GF-D8 (cell line): Measurements from ENCODE around the gene ATG9B.
"Not testable (repeated sequence)": the region's sequence is repeated elsewhere in the genome, so short reads cannot be mapped to it uniquely, and the experiment has no call there.

Source experiments
- DNase-seq: peaks from one replicate; lab custom pipeline; 2025; lab: John Stamatoyannopoulos, UW

Gene ATG9B

GRCh38 chr7:151035902-151036301 is 11.6 kb upstream of the ATG9B start:
- DNase-seq: no peak

GRCh38 chr7:151035026-151035717 is 10.9 kb upstream of the ATG9B start:
- no peak for DNase-seq

- no peak for DNase-seq
These were observed 10.2 kb upstream of the ATG9B start for GRCh38 chr7:151034312-151035025.

DNA sequence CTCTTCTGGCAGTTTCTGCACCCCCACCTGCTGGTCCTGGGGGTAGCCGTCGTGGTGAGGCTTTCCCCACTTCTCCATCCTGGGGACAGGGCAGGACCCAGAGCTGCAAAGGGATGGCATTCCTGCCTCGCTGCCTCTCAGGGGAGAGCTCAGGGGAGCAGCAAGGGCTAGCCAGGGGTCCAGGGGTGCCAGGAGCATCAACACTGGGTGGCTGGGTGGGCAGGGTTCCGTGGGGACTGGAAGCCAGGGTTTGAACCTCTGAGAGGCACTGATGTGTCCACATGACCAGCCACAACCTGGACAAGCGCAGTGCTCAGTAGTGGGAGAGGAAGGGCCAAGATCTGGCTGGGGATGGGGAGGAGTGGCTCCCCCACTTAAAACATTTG is 9.6 kb upstream of the ATG9B start:
- no peak for DNase-seq

GRCh38 chr7:151032936-151033863 is 8.9 kb upstream of the ATG9B start:
- DNase-seq: no peak

DNA sequence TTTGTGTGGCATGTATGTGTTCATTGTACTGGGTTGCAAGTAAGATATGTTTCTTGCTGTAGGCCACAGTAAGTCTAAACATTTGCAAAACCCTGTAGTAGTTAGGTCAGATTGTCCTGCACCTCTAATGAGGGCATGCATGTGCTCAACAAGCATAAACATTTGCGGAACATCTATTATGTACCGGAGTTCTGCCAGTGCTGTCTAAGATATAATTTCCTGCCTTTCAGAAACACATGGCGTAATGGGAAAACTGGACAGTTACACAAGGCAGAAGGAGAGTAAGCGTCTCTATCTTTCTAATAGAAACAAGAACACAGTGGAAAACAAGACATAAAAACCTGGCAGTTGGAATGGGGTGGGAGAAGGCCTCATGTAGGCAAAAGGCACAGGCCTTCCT is 6.7 kb upstream of the ATG9B start:
- DNase-seq: no peak

- no peak for DNase-seq
These were observed 4.7 kb upstream of the ATG9B start for GRCh38 chr7:151028948-151029501.

- peak; percentile 99 for DNase-seq
These were observed 4.0 kb upstream of the ATG9B start, which contains the start of gene ABCB8 for GRCh38 chr7:151028131-151028947. Gene ABCB8 (plus strand): TSS chr7:151028450. CDS start chr7:151028516, 66 bp downstream.

DNA sequence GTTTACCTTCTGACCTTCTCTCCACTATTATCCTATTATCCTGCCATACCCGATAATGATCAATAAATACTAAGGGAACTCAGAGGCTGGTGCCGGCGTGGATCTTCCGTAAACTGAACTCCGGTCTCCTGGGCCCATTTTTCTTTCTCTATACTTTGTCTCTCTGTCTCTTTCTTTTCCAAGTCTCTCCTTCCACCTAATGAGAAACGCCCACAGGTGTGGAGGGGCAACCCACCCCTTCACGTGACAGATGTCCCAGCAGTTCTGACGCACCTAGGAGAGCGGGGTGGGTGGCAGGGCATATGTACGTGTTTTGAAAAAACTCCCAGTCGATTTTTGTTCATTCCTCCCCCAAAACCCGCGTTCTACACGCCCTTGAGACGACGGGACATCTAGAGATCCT is 3.4 kb upstream of the ATG9B start:
- DNase-seq: not testable (repeated sequence)

DNA sequence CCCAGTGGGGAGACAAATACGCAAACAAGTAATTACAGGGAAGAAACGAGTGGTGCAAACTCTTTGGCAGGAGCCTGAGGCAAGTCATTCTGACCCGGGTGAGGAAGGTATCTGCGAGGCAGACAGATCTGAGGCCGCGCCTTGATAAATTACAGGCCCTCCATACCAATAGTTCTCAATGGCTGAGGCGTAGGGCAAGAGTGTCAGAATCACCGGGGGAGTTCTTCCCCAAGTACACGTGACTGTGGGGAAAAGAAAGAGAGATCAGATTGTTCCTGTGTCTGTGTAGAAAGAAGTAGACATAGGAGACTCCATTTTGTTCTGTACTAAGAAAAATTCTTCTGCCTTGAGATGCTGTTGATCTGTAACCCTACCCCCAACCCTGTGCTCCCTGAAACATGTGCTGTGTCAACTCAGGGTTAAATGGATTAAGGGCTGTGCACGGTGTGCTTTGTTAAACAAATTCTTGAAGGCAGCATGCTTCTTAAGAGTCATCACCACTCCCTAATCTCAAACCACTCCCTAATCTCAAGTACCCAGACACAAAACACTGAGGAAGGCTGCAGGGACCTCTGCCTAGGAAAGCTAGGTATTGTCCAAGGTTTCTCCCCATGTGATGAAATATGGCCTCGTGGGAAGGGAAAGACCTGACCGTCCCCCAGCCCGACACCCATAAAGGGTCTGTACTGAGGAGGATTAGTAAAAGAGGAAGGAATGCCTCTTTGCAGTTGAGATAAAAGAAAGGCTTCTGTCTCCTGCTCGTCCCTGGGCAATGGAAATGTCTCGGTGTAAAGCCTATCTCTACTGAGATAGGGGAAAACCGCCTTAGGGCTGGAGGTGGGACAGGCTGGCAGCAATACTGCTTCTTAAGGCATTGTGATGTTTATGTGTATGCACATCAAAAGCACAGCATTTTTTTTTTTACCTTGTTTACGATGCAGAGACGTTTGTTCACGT is 2.8 kb upstream of the ATG9B start:
- DNase-seq: not testable (repeated sequence)

DNA sequence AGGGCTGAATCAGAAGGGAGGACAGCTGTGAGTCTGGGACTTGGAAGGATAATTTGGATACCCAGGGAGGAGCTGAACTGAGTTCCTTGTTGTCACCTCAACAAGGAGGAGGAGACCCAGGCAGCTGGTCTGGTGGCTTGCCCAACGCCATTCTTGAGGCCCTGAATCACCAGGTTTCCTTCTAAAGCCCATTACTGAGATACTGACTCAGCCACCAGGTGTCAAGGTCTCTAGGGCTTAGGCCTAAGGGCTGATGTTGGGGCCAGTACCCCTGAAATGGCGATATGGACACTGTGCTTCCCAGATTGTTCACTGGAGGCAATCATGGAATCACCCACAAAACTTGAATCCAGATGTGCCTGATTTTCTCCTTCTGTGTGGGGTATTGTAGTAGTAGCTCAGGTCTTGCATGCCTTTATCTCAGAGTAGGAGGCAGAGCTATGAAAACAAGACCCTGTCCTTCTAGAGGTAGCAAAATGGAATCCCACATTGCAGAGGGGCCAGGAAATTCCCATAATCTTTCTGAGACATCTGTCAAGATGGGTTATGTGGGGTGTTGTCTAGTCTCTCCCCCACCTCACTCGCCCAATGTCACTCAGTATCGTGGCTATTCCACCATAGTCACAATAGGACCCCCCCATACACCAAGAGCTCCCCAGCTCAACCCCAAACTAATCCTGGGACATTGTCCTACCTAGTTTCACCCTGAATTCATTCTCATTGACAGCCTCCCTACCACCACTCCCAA is 1.8 kb upstream of the ATG9B start:
- DNase-seq: no peak

DNA sequence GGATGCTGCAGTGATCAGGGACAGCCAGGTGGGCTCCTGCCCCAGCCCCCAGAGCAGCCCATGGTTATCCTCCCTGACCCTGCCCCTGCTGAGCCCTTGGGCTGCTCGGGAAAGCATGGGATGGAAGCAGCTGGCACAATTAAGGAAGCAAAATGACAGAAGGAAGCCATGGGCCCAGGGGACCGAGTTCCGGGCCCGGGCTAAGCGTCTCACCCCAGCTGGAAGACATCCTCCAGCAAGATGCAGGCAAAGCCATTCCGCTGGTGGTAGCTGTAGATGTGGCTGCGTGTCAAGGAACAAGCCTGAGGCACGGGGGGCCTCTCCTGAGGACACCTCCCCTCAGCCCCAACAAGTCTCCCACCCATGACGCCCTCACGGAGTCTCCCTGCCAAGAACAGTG is 1.1 kb downstream of the ATG9B start:
- no peak for DNase-seq

DNA sequence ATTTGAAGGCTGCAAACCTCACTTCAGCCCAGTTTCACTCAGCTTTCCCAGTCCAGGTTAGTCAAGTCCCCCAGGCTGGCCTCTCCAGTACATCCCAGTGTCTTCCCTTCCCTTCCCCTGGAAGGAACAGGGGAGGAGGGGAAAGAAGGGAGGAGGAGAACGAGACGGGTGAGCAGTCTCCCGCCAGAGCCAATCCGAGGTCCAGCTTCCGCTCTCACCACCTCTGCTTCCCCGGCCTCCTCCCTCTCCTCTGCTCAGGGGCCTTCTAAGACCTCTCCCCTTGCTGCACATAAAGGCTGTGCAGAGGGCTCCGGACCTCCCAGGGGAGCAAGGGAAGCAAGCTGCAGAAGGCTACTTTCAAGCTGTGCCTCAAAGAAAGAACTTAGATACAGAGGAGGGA is 4.1 kb downstream of the ATG9B start:
- DNase-seq: no peak

- no peak for DNase-seq
These were observed 5.2 kb downstream of the ATG9B start for GRCh38 chr7:151019130-151019447.

GRCh38 chr7:151018421-151019129 is 5.7 kb downstream of the ATG9B start:
- no peak for DNase-seq

GRCh38 chr7:151017953-151018420 is 6.3 kb downstream of the ATG9B start:
- DNase-seq: peak; percentile 27

DNA sequence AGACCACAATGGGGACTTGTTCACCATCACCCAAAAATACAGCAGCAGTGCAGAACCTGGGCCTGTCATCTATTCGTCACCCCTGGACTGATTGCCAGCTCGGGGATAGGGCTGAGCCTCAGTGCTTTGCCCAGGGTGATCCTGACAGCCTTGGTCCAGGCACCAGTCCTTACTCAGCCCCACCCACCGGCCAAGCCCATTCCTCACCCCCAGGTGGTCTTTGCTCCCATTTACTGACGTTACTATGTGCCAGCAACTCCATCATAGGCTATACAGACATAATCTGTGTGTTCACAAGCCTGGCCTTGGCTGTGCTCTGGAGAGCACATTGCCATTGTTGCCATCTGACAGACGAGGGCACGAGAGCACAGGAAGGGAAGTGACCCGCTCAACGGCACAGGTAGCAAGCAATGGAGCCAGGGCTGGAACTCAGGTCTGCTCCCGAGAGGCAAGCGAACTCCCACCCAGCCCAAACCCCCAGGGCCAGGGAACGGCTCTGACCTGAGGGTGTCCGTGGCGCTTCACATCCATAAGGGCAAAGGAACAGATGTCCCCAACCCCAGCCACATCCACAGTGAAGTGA is 6.8 kb downstream of the ATG9B start:
- no peak for DNase-seq

GRCh38 chr7:151016942-151017341 is 7.4 kb downstream of the ATG9B start:
- no peak for DNase-seq
